SK-N-SH (cell line): ENCODE measurements around the gene COMMD6.

Experiments
- EP300 ChIP-seq, 2 experiments: IDR thresholded peaks; 2 replicates each; pipeline versions ENCODE4 v1.4.0 to v1.6.1; 2012; ENCODE audit warnings: borderline replicate concordance in 1 of 2, low read depth in 1 of 2, low read length in 1 of 2
- POLR2AphosphoS5 ChIP-seq: IDR thresholded peaks from 2 replicates; pipeline ENCODE4 v1.6.1; 2012; ENCODE audit warnings: low read depth, low read length
- TF ChIP-seq, protein P1 (sequence below): fragments of 150-350 bp; IDR thresholded peaks from 2 replicates; pipeline ENCODE4 v1.6.1; 2017; ENCODE audit warnings: antibody characterized with exemption, low read length, low read depth, borderline replicate concordance
- TF ChIP-seq, protein P2 (sequence below): fragments of 200-600 bp; sonication (generic); IDR thresholded peaks from 2 replicates; pipeline ENCODE4 v1.6.1; 2017; ENCODE audit warnings: antibody characterized with exemption, mild to moderate bottlenecking, moderate library complexity

DNA sequence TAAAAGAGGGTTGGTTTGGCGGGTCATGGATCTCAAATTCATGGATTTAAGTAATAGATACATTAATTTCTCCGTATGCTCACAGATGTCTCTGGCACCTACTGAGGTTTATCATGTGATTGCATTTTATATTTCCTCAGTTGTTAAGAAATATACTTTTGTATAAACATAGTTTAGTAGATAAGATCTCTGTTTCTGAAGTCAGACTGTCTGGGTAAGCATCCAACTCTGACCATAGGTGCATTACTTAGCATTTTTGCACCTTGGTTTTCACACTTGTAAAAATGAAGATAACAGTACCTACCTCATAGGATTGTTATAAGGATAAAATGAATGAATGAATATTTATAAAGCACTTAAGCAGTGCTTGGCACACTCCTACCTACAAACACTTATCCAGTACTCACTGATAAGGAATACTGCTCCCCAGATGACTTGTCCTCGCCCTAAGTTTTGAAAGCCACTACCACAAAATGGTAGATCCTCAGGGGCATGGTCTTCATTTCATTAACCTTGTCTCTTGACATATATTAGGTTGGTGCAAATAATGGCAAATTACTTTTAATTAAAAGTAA is 26.5 kb downstream of the COMMD6 start:
- TF ChIP-seq POLR2AphosphoS5 (no peak), EP300 (IDR thresholded peaks at IDR 0.05; ENCODE audit: borderline replicate concordance in 1 of 2, low read depth in 1 of 2, low read length in 1 of 2) (no peak)
- TF ChIP-seq, protein P1, sequence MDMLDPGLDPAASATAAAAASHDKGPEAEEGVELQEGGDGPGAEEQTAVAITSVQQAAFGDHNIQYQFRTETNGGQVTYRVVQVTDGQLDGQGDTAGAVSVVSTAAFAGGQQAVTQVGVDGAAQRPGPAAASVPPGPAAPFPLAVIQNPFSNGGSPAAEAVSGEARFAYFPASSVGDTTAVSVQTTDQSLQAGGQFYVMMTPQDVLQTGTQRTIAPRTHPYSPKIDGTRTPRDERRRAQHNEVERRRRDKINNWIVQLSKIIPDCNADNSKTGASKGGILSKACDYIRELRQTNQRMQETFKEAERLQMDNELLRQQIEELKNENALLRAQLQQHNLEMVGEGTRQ = no peak
- TF ChIP-seq, protein P2, sequence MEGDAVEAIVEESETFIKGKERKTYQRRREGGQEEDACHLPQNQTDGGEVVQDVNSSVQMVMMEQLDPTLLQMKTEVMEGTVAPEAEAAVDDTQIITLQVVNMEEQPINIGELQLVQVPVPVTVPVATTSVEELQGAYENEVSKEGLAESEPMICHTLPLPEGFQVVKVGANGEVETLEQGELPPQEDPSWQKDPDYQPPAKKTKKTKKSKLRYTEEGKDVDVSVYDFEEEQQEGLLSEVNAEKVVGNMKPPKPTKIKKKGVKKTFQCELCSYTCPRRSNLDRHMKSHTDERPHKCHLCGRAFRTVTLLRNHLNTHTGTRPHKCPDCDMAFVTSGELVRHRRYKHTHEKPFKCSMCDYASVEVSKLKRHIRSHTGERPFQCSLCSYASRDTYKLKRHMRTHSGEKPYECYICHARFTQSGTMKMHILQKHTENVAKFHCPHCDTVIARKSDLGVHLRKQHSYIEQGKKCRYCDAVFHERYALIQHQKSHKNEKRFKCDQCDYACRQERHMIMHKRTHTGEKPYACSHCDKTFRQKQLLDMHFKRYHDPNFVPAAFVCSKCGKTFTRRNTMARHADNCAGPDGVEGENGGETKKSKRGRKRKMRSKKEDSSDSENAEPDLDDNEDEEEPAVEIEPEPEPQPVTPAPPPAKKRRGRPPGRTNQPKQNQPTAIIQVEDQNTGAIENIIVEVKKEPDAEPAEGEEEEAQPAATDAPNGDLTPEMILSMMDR = no peak
